ENCODE measurements around the gene TLE1. TPM values are rescaled to one million over a fixed set of nuclear protein-coding genes. Genes with fewer than 3 reads are reported as not detected.
A peak's percentile ranks its signal among the peaks of the same experiment; 100 is the strongest.

The TLE1 gene
- total RNA-seq, 1 donor from 2014 or later, result 75.1 TPM

- TF ChIP-seq POLR2A (IDR thresholded peaks at IDR 0.05) (no peak), POLR2AphosphoS5 (IDR thresholded peaks at IDR 0.05; ENCODE audit: insufficient read depth in 1 of 2, low read depth in 1 of 2) (no peak), CTCF (IDR thresholded peaks at IDR 0.05) (no peak)
- no peak overlapping the region for H3K4me3 ChIP-seq
- H3K9me3 ChIP-seq, result no peaks in the 10 kb centered on the region
- no peaks in the 10 kb centered on the region for H3K27me3 ChIP-seq
- DNase-seq (ENCODE audit: extremely low spot score in 2 of 2), result no peak
- peaks cover 24% of the 10 kb centered on the region for H3K4me1 ChIP-seq
- H3K27ac ChIP-seq, result no peak overlapping the region
- peaks cover 4 to 52% of the 10 kb centered on the region in 2 donors for H3K36me3 ChIP-seq
- intact Hi-C loops (cut with DNase I), result loop anchor here (5.0 kb wide), 2 partner anchors 57 to 73 kb away; partner anchors contain the start of gene TLE1
Observed at GRCh38 chr9:81614335-81614734, 75.0 kb downstream of the TLE1 start.

GRCh38 chr9:81613002-81613812 is 76.1 kb downstream of the TLE1 start:
- intact Hi-C loops (cut with DNase I), result loop anchor here (5.0 kb wide), 2 partner anchors 56 to 74 kb away; partner anchors contain the start of gene TLE1
- H3K36me3 ChIP-seq, result peaks cover 4 to 63% of the 10 kb centered on the region in 2 donors
- TF ChIP-seq POLR2AphosphoS5 (IDR thresholded peaks at IDR 0.05; ENCODE audit: insufficient read depth in 1 of 2, low read depth in 1 of 2) (peak; percentile 79 to 92), CTCF (IDR thresholded peaks at IDR 0.05) (no peak)
- H3K4me3 ChIP-seq, result no peak overlapping the region
- no peaks in the 10 kb centered on the region for H3K27me3 ChIP-seq
- peak in 1 of 2 donors; percentile 91 for DNase-seq (ENCODE audit: extremely low spot score in 2 of 2)
- H3K27ac ChIP-seq, result peak overlapping the region; percentile 49
- H3K4me1 ChIP-seq, result peaks cover 22% of the 10 kb centered on the region
- H3K9me3 ChIP-seq, result no peaks in the 10 kb centered on the region

GRCh38 chr9:81611664-81612063 is 77.7 kb downstream of the TLE1 start:
- intact Hi-C loops (cut with DNase I), result loop anchor here (5.0 kb wide), 2 partner anchors 54 to 76 kb away; partner anchors contain the start of gene TLE1
- DNase-seq (ENCODE audit: extremely low spot score in 2 of 2), result no peak

GRCh38 chr9:81610740-81611107 is 78.6 kb downstream of the TLE1 start:
- Histone ChIP-seq H3K36me3 (peaks cover 4 to 61% of the 10 kb centered on the region in 2 donors), H3K4me1 (peaks cover 22% of the 10 kb centered on the region), H3K4me3 (no peak overlapping the region), H3K9me3 (no peaks in the 10 kb centered on the region), H3K27ac (no peak overlapping the region), H3K27me3 (no peaks in the 10 kb centered on the region)
- intact Hi-C loops (cut with DNase I), result loop anchor here (5.0 kb wide), 2 partner anchors 53 to 77 kb away; partner anchors contain the start of gene TLE1
- DNase-seq (ENCODE audit: extremely low spot score in 2 of 2), result no peak
- TF ChIP-seq CTCF (IDR thresholded peaks at IDR 0.05) (no peak), POLR2A (IDR thresholded peaks at IDR 0.05) (no peak), POLR2AphosphoS5 (IDR thresholded peaks at IDR 0.05; ENCODE audit: insufficient read depth in 1 of 2, low read depth in 1 of 2) (no peak)

More at GRCh38 chr9:81611664-81612063, 77.7 kb downstream of the TLE1 start:
- Histone ChIP-seq H3K4me1 (peaks cover 22% of the 10 kb centered on the region), H3K9me3 (no peaks in the 10 kb centered on the region), H3K4me3 (no peak overlapping the region), H3K27me3 (no peaks in the 10 kb centered on the region), H3K36me3 (peaks cover 4 to 67% of the 10 kb centered on the region in 2 donors), H3K27ac (no peak overlapping the region)
- TF ChIP-seq POLR2A (IDR thresholded peaks at IDR 0.05) (no peak), POLR2AphosphoS5 (IDR thresholded peaks at IDR 0.05; ENCODE audit: insufficient read depth in 1 of 2, low read depth in 1 of 2) (no peak), CTCF (IDR thresholded peaks at IDR 0.05) (no peak)
